ENCODE measurements around the gene FRMD5.

- no peak for TF ChIP-seq POLR2A (IDR thresholded peaks at IDR 0.05)
- TF ChIP-seq, protein P1, sequence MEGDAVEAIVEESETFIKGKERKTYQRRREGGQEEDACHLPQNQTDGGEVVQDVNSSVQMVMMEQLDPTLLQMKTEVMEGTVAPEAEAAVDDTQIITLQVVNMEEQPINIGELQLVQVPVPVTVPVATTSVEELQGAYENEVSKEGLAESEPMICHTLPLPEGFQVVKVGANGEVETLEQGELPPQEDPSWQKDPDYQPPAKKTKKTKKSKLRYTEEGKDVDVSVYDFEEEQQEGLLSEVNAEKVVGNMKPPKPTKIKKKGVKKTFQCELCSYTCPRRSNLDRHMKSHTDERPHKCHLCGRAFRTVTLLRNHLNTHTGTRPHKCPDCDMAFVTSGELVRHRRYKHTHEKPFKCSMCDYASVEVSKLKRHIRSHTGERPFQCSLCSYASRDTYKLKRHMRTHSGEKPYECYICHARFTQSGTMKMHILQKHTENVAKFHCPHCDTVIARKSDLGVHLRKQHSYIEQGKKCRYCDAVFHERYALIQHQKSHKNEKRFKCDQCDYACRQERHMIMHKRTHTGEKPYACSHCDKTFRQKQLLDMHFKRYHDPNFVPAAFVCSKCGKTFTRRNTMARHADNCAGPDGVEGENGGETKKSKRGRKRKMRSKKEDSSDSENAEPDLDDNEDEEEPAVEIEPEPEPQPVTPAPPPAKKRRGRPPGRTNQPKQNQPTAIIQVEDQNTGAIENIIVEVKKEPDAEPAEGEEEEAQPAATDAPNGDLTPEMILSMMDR (IDR thresholded peaks at IDR 0.05) = no peak
These were observed 373.6 kb downstream of the FRMD5 start for GRCh38 chr15:43821505-43821904.
